Gastroesophageal sphincter (tissue), 4 donors: ENCODE data around the gene RINL. TPM values are rescaled to one million over a fixed set of nuclear protein-coding genes. Genes with fewer than 3 reads are reported as not detected.

Experiments used
- ATAC-seq: fragments of 150-250 bp; one replicate; pipeline ENCODE4 v1.9.1; 2016; ENCODE audit warnings: mild to moderate bottlenecking, moderate library complexity
- H3K27ac ChIP-seq, 4 donors: fragments of 200-600 bp; sonication (generic) in 3 of 4; 1 replicate in 3 of 4; 2 replicates in 1 of 4; pipeline ENCODE4 v1.5.1; 2016 to 2019
- H3K27me3 ChIP-seq: fragments of 200-600 bp; sonication (generic); one replicate; pipeline ENCODE4 v1.5.1; 2019
- H3K36me3 ChIP-seq, 2 donors: fragments of 200-600 bp; sonication (generic); one replicate each; pipeline ENCODE4 v1.5.1; 2019; ENCODE audit warnings: control low read depth in 1 of 2
- H3K4me1 ChIP-seq, 3 donors: fragments of 200-600 bp; sonication (generic); 1 replicate in 2 of 3; 2 replicates in 1 of 3; pipeline ENCODE4 v1.5.1; 2016 to 2019; ENCODE audit warnings: control low read depth in 2 of 3
- H3K4me3 ChIP-seq, 2 donors: fragments of 200-600 bp; sonication (generic); one replicate each; pipeline ENCODE4 v1.5.1; 2019; ENCODE audit warnings: mild to moderate bottlenecking in 1 of 2, moderate library complexity in 1 of 2
- H3K9me3 ChIP-seq, 3 donors: fragments of 200-600 bp; sonication (generic); one replicate each; pipeline ENCODE4 v1.5.1; 2017 to 2019; ENCODE audit warnings: control low read depth in 2 of 3
- EP300 ChIP-seq: sonication (generic); formaldehyde crosslinking; IDR thresholded peaks from one replicate; pipeline ENCODE4 v1.6.1; 2017; ENCODE audit warnings: antibody characterized with exemption, mild to moderate bottlenecking
- POLR2A ChIP-seq, 2 donors: fragments of 450-650 bp; IDR thresholded peaks; one replicate each; pipeline ENCODE4 v1.6.1; 2017; ENCODE audit warnings: antibody characterized with exemption in 2 of 2, mild to moderate bottlenecking in 2 of 2, moderate library complexity in 1 of 2
- POLR2AphosphoS5 ChIP-seq: sonication (generic); formaldehyde crosslinking; IDR thresholded peaks from one replicate; pipeline ENCODE4 v1.6.1; 2017; ENCODE audit warnings: antibody characterized with exemption
- WGBS, 2 donors: methylation state at CpG; one replicate each; pipeline ENCODE4 v1.1.5; 2018; ENCODE audit warnings: low coverage in 1 of 2; 5-methylcytosine and 5-hydroxymethylcytosine counted together
- total RNA-seq, 4 donors: library from RNA; depleted of rRNA; stranded (reverse); fragments of >200 nt; gene quantifications; one replicate each; pipeline ENCODE4 v1.1.0, GENCODE V29; 2016
- TF ChIP-seq, protein P1 (sequence below), 4 experiments: fragments of 200-600 bp in 2 of 4; fragments of 450-650 bp in 2 of 4; sonication (generic) in 1 of 4; IDR thresholded peaks; one replicate each; pipeline ENCODE4 v1.5.1; 2017 to 2019; ENCODE audit warnings: antibody characterized with exemption in 4 of 4, mild to moderate bottlenecking in 2 of 4, moderate library complexity in 2 of 4

RINL gene
- total RNA-seq, 4 donors from 2014 or later = 1.2 to 8.2 (median 4.1) TPM

GRCh38 chr19:38912600-38913514 is 34.8 kb upstream of the RINL start:
- peaks cover 22% of the 10 kb centered on the region for H3K27me3 ChIP-seq
- no peak for ATAC-seq
- no peak for TF ChIP-seq EP300
- TF ChIP-seq POLR2AphosphoS5 = no peak
- no peak for TF ChIP-seq POLR2A (IDR thresholded peaks at IDR 0.05)
- TF ChIP-seq, protein P1, sequence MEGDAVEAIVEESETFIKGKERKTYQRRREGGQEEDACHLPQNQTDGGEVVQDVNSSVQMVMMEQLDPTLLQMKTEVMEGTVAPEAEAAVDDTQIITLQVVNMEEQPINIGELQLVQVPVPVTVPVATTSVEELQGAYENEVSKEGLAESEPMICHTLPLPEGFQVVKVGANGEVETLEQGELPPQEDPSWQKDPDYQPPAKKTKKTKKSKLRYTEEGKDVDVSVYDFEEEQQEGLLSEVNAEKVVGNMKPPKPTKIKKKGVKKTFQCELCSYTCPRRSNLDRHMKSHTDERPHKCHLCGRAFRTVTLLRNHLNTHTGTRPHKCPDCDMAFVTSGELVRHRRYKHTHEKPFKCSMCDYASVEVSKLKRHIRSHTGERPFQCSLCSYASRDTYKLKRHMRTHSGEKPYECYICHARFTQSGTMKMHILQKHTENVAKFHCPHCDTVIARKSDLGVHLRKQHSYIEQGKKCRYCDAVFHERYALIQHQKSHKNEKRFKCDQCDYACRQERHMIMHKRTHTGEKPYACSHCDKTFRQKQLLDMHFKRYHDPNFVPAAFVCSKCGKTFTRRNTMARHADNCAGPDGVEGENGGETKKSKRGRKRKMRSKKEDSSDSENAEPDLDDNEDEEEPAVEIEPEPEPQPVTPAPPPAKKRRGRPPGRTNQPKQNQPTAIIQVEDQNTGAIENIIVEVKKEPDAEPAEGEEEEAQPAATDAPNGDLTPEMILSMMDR (IDR thresholded peaks at IDR 0.05) = no peak
- peaks cover 0 to 4% (median 0%) of the 10 kb centered on the region in 3 donors for H3K4me1 ChIP-seq
- H3K9me3 ChIP-seq = no peaks in the 10 kb centered on the region
- H3K4me3 ChIP-seq = no peak overlapping the region
- H3K36me3 ChIP-seq = peaks cover 0 to 28% of the 10 kb centered on the region in 2 donors
- WGBS, 2 donors = 44% methylated on average over 6 of the region's 12 CpGs; no CpG with 5 or more reads in 1 of the 2 donors
- H3K27ac ChIP-seq = no peak overlapping the region

DNA sequence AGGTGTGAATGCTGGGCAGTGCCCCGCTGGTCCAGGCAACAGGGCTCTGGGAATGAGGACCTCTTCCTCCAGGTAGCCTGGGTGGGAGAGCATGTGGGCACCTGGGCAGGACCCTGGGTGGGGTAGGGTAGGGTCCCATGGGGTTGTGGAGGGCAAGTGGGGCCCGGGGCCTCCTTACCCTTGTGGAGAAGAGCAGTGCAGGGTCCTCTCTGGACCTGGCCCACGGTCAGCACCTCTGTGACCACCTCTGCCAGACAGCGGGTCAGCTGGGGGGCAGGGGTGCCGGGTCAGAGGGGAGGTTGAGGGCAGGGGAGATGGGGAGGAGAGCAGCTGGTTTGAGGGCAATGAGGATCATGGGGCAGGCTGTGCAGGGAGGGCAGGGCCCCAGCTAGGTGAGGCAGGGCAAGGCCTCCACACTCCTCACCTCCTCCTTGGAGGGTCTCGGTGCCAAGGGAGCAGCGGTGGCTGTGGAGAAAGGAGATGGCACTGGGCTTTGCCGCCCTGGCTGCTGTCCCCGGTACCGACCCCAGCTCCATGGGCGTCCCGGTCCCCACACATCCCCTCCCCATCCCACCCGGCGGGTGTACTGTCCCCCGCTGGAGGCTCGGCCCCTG is 33.4 kb upstream of the RINL start:
- peak; percentile 11 for ATAC-seq
- Histone ChIP-seq H3K4me1 (peaks cover 0 to 4% (median 0%) of the 10 kb centered on the region in 3 donors), H3K27me3 (peaks cover 22% of the 10 kb centered on the region), H3K4me3 (no peak overlapping the region), H3K36me3 (peaks cover 0 to 41% of the 10 kb centered on the region in 2 donors), H3K27ac (no peak overlapping the region), H3K9me3 (no peaks in the 10 kb centered on the region)
- no peak for TF ChIP-seq POLR2A (IDR thresholded peaks at IDR 0.05)
- TF ChIP-seq POLR2AphosphoS5 = no peak
- no peak for TF ChIP-seq EP300
- TF ChIP-seq, protein P1 (IDR thresholded peaks at IDR 0.05) = no peak
- no CpG with 5 or more reads among the region's 16 CpGs for WGBS, 2 donors

DNA sequence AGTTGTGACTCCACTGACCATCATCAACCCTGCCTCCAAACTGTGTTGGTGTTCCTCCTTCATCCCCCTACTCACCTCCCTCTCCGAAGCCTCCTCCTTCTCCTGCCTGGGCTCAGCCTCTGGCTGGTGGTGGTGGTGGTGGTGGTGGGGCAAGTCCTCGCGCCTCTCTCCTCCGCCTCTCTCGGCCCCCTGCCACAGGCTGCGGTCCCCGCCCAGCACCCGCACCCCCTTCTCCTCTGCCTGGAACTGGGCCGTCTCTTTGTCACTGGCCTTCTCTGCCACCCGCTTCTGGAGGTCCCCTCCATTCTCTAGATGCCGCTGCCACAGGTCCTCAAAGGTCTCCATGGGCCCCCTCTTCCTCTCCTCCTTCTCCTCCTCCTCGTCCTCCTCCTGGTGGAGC is 32.4 kb upstream of the RINL start:
- Histone ChIP-seq H3K27me3 (peaks cover 22% of the 10 kb centered on the region), H3K4me3 (no peak overlapping the region), H3K27ac (no peak overlapping the region), H3K9me3 (no peaks in the 10 kb centered on the region), H3K36me3 (peaks cover 0 to 46% of the 10 kb centered on the region in 2 donors), H3K4me1 (peaks cover 0 to 4% (median 0%) of the 10 kb centered on the region in 3 donors)
- ATAC-seq = no peak
- WGBS, 2 donors = 96% methylated on average over 9 to 12 of the region's 12 CpGs
- TF ChIP-seq, protein P1 (IDR thresholded peaks at IDR 0.05) = no peak
- TF ChIP-seq POLR2AphosphoS5 (no peak), POLR2A (IDR thresholded peaks at IDR 0.05) (no peak), EP300 (no peak)

DNA sequence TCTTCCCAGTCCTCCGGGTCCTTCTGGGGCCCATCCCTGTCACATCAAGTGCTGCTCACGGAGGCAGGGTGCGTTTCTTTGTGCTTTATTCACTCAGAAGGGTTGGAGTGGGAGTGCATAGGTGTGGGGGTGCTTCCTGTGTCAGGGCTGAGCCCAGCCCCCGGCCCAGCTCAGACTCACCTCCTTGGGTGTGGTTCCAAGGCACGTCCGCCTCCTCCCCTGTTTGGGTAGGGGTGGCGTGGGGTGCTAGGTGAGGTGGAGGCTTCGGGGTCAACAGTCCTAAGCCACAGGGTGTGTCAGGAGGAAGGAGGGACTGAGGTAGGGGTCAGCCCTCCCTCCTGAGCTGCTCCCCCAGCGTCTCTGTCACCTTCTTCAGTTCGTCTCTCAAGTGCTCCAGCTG is 30.8 kb upstream of the RINL start:
- Histone ChIP-seq H3K27me3 (peaks cover 22% of the 10 kb centered on the region), H3K4me3 (no peak overlapping the region), H3K9me3 (no peaks in the 10 kb centered on the region), H3K27ac (no peak overlapping the region), H3K4me1 (peaks cover 0 to 4% (median 0%) of the 10 kb centered on the region in 3 donors), H3K36me3 (peaks cover 0 to 50% of the 10 kb centered on the region in 2 donors)
- TF ChIP-seq POLR2A (IDR thresholded peaks at IDR 0.05) (no peak), POLR2AphosphoS5 (no peak), EP300 (no peak)
- TF ChIP-seq, protein P1 (IDR thresholded peaks at IDR 0.05) = no peak
- ATAC-seq = no peak
- WGBS, 2 donors = 59 to 65% methylated on average over 3 to 4 of the region's 10 CpGs
